OCI-LY1 (cell line): ENCODE measurements around the gene MLLT1.
A peak's percentile ranks its signal among the peaks of the same experiment; 100 is the strongest.

Source experiments
- H2AFZ ChIP-seq: fragments of 200-600 bp; sonication (generic), shearing (Covaris generic); 2 replicates; pipeline ENCODE4 v1.6.0; 2014; ENCODE audit warnings: antibody characterized with exemption, mild to moderate bottlenecking, low read length
- H3F3A ChIP-seq: fragments of 200-600 bp; sonication (generic), shearing (Covaris generic); 2 replicates; pipeline ENCODE4 v1.6.0; 2014; ENCODE audit warnings: mild to moderate bottlenecking, antibody characterized with exemption, low read length, moderate library complexity; ENCODE audit not compliant: insufficient read depth
- H3K27ac ChIP-seq: fragments of 200-600 bp; sonication (generic); 2 replicates; pipeline ENCODE4 v1.5.1; 2014; ENCODE audit warnings: low read length, mixed run types, mild to moderate bottlenecking, low read depth; ENCODE audit not compliant: poor library complexity, severe bottlenecking
- H3K27me3 ChIP-seq: fragments of 200-600 bp; sonication (generic); 2 replicates; pipeline ENCODE4 v1.6.0; 2014; ENCODE audit warnings: antibody characterized with exemption, mild to moderate bottlenecking, low read length, moderate library complexity; ENCODE audit not compliant: insufficient read depth
- H3K36me3 ChIP-seq: fragments of 200-600 bp; sonication (generic); 2 replicates; pipeline ENCODE4 v1.6.1; 2014; ENCODE audit warnings: mild to moderate bottlenecking, antibody characterized with exemption, low read length, moderate library complexity, mixed read lengths; ENCODE audit not compliant: insufficient read depth
- H3K4me1 ChIP-seq: fragments of 200-600 bp; sonication (generic); 2 replicates; pipeline ENCODE4 v1.5.1; 2014; ENCODE audit warnings: mild to moderate bottlenecking, low read length, moderate library complexity; ENCODE audit not compliant: insufficient read depth, severe bottlenecking
- H3K4me2 ChIP-seq: fragments of 200-600 bp; sonication (generic), shearing (Covaris generic); 2 replicates; pipeline ENCODE4 v1.6.1; 2014; ENCODE audit warnings: low read length
- H3K4me3 ChIP-seq: fragments of 200-600 bp; sonication (generic); 2 replicates; pipeline ENCODE4 v1.5.1; 2014; ENCODE audit warnings: low read length, low read depth, mild to moderate bottlenecking, mixed read lengths; ENCODE audit not compliant: poor library complexity, severe bottlenecking
- H3K79me2 ChIP-seq: fragments of 200-600 bp; shearing (Covaris generic); 2 replicates; pipeline ENCODE4 v1.6.1; 2016; ENCODE audit warnings: mixed run types, low read length, mixed read lengths; ENCODE audit not compliant: insufficient read depth
- H3K9ac ChIP-seq: fragments of 200-600 bp; sonication (generic), shearing (Covaris generic); 2 replicates; pipeline ENCODE4 v1.6.1; 2014; ENCODE audit warnings: mild to moderate bottlenecking, low read length, mixed read lengths
- H3K9me2 ChIP-seq: fragments of 200-600 bp; sonication (generic), shearing (Covaris generic); 2 replicates; pipeline ENCODE4 v1.6.1; 2014; ENCODE audit warnings: low read depth, mild to moderate bottlenecking, low read length, mixed read lengths
- H3K9me3 ChIP-seq: fragments of 200-600 bp; shearing (Covaris generic); 2 replicates; pipeline ENCODE4 v1.6.1; 2014; ENCODE audit warnings: low read length, mixed read lengths
- H4K20me1 ChIP-seq: fragments of 200-600 bp; sonication (generic), shearing (Covaris generic); 2 replicates; pipeline ENCODE4 v1.6.0; 2016; ENCODE audit warnings: mild to moderate bottlenecking, low read length; ENCODE audit not compliant: insufficient read depth
- EZH2 ChIP-seq: fragments of 200-600 bp; sonication (generic), shearing (Covaris generic); IDR thresholded peaks from 2 replicates; pipeline ENCODE4 v1.8.0; 2017; ENCODE audit warnings: borderline replicate concordance, mixed run types, mild to moderate bottlenecking, antibody characterized with exemption, low read length, moderate library complexity, mixed read lengths
- TF ChIP-seq, protein P1 (sequence below): fragments of 200-600 bp; sonication (generic), shearing (Covaris generic); IDR thresholded peaks from 2 replicates; pipeline ENCODE4 v1.5.1; 2017; ENCODE audit warnings: mild to moderate bottlenecking, antibody characterized with exemption, low read length, moderate library complexity, mixed read lengths

MLLT1 gene

DNA sequence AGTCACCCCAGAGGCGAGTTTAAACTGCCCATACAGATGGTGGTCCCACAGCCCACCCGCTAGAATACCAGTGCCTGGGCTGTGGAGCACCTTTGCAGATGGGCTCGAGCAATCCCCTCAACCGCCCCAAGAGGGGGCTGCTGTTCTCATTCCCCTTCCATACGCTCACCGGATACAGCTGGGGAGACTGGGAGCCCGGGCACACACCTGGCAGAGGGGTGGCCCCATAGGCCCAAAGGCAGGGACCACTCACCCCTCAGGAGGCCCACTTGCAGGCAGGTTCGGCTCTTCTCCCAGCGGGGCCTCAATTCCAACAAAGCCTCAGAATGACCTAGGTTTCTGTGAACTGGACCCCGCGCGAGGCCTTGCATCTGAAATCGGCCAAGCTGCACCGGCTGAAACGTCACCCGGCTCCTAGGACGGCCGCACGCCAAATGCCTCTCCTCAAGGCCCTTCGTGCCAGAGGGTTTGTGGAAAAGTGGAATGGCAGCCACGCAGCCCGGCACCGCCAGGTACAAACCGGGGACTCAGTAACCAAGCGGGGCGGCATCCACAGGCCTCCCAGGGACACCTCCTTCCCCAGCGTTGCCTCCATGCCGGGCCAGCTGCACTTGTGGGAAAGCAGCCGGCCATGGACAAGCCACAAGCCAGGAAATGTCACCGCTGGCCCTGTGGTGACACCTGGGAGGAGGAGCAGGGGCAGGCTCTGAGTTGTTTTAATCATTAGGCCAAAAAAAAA, 18.7 kb downstream of the MLLT1 start:
- no peaks in the 10 kb centered on the region for H3K9me2 ChIP-seq
- H3K36me3 ChIP-seq, result peaks cover 74% of the 10 kb centered on the region
- no peak overlapping the region for H3K4me2 ChIP-seq
- no peaks in the 10 kb centered on the region for H3F3A ChIP-seq
- no peaks in the 10 kb centered on the region; the same call in 1 of the 2 replicates for H4K20me1 ChIP-seq
- H3K27ac ChIP-seq, result no peak overlapping the region
- H3K79me2 ChIP-seq, result 0 out of 2 replicates have a peak, but pooled peaks cover 2% of the 10 kb centered on the region
- H3K27me3 ChIP-seq, result no peaks in the 10 kb centered on the region
- H3K9me3 ChIP-seq, result no peaks in the 10 kb centered on the region
- H2AFZ ChIP-seq, result no peak overlapping the region
- no peak for TF ChIP-seq EZH2
- TF ChIP-seq, protein P1, sequence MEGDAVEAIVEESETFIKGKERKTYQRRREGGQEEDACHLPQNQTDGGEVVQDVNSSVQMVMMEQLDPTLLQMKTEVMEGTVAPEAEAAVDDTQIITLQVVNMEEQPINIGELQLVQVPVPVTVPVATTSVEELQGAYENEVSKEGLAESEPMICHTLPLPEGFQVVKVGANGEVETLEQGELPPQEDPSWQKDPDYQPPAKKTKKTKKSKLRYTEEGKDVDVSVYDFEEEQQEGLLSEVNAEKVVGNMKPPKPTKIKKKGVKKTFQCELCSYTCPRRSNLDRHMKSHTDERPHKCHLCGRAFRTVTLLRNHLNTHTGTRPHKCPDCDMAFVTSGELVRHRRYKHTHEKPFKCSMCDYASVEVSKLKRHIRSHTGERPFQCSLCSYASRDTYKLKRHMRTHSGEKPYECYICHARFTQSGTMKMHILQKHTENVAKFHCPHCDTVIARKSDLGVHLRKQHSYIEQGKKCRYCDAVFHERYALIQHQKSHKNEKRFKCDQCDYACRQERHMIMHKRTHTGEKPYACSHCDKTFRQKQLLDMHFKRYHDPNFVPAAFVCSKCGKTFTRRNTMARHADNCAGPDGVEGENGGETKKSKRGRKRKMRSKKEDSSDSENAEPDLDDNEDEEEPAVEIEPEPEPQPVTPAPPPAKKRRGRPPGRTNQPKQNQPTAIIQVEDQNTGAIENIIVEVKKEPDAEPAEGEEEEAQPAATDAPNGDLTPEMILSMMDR, result peak; percentile 61
- H3K4me1 ChIP-seq, result no peaks in the 10 kb centered on the region
- H3K9ac ChIP-seq, result no peak overlapping the region
- H3K4me3 ChIP-seq, result no peak overlapping the region

DNA sequence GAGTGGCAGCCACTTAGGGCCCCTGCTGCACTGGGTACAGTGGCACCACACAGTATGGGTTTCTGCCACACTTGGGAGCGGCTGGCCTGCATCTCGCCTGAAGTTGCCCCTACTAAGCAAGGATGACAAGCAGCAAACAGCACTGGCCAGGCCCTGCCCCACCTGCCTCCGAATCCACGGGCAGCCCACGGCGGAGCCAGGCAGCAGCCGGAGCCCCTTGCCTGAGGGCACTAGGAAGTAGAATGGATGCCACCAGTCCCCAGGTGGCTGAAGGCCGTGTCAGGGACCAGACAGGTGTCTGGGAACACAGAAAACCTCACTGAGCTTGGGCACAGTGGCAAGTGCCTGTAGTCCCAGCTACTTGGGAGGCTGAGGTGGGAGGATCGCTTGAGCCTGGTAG, 19.4 kb downstream of the MLLT1 start:
- TF ChIP-seq EZH2, result no peak
- TF ChIP-seq, protein P1, result no peak
- Histone ChIP-seq H3F3A (no peaks in the 10 kb centered on the region), H2AFZ (no peak overlapping the region), H3K4me3 (no peak overlapping the region), H3K9me3 (no peaks in the 10 kb centered on the region), H4K20me1 (no peaks in the 10 kb centered on the region; the same call in 1 of the 2 replicates), H3K79me2 (0 out of 2 replicates have a peak, but pooled peaks cover 2% of the 10 kb centered on the region), H3K9ac (no peak overlapping the region), H3K9me2 (no peaks in the 10 kb centered on the region), H3K4me1 (no peaks in the 10 kb centered on the region), H3K36me3 (peaks cover 68% of the 10 kb centered on the region), H3K27me3 (no peaks in the 10 kb centered on the region), H3K27ac (no peak overlapping the region), H3K4me2 (no peak overlapping the region)

DNA sequence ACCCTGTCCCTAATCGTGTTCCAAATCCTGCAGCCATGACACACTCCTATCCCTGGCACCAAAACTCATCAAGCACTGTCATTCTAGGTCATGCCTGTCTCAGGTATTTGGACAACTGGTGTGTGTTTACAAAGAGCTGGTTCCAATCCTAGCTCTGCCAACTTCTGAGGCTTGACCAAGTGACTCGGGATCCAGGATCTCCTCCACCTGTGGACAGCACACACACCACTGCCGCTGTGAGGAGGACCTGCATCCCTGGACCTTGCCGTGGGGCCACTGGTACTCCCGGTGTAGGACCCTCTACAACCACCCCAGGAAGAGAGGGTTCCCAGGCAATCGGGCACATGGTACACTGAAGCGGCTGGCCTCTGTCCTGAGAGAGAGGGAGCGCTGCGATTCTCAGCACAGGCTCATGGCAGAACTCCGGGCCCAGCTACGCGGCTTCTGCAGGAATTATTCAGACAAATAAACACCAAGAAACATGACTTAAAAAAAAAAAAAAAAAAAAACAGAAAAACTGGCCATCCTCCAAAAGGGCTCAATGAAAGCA, 20.4 kb downstream of the MLLT1 start:
- no peak overlapping the region for H3K4me2 ChIP-seq
- peaks cover 2% of the 10 kb centered on the region; the same call in 1 of the 2 replicates for H4K20me1 ChIP-seq
- H3K36me3 ChIP-seq, result peaks cover 66% of the 10 kb centered on the region
- no peaks in the 10 kb centered on the region for H3K27me3 ChIP-seq
- peaks cover 8% of the 10 kb centered on the region; the same call in 1 of the 2 replicates for H3K79me2 ChIP-seq
- H3K9me2 ChIP-seq, result no peaks in the 10 kb centered on the region
- no peak for TF ChIP-seq EZH2
- TF ChIP-seq, protein P1, result no peak
- H3K9me3 ChIP-seq, result no peaks in the 10 kb centered on the region
- no peaks in the 10 kb centered on the region for H3F3A ChIP-seq
- no peak overlapping the region for H3K27ac ChIP-seq
- no peak overlapping the region for H2AFZ ChIP-seq
- H3K9ac ChIP-seq, result no peak overlapping the region
- H3K4me3 ChIP-seq, result no peak overlapping the region
- no peaks in the 10 kb centered on the region for H3K4me1 ChIP-seq
